ENCODE results near the gene VSIG10.

- TF ChIP-seq CTCF (IDR thresholded peaks at IDR 0.05) (no peak), POLR2A (IDR thresholded peaks at IDR 0.05) (no peak)
Measured at GRCh38 chr12:118033323-118033722, 70.5 kb downstream of the VSIG10 start.
